Stimulated activated CD4-positive, alpha-beta T cell treated with anti-CD3 and anti-CD28 coated beads, TNF-alpha, amount 100 ng/mL, for 24 hours (primary cell): ENCODE measurements around the gene RBM17.
"Not testable (repeated sequence)": the region's sequence is repeated elsewhere in the genome, so short reads cannot be mapped to it uniquely, and the experiment has no call there.

Experiments
- DNase-seq, 3 experiments: peaks; one replicate each; pipeline ENCODE4 v3.0.0-alpha.2; 2020; ENCODE audit warnings: low read depth in 3 of 3

Gene RBM17

DNA sequence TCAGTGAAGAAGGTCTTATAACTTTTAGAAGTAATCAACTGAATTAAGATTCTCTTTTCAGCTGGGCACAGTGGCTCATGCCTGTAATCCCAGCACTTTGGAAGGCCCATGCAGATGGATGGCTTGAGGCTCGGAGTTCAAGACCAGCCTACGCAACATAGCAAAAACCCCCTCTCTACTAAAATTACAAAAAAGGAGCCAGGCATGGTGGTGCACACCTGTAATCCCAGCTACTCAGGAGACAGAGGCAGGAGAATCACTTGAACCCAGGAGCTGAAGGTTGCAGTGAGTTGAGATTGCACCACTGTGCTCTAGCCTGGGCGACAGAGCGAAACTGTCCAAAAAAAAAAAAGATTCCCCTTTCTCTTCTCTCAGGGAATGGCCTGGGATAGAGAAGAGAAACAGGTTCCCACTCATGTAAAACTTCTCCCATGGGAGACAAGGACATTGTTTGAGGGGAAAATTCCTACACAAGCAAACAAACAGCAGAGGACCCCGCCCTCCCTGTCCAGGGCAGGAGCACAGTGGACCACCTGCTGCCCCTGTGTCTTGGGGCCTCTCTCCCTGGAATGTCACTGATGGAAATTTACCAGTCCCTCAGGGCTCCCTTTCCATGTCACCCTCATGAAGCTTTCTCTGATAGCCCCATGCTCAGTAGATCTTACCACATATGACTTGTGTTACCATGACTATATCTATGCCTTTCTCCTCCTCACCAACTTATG, 32.3 kb upstream of the RBM17 start:
- no peak for DNase-seq

DNA sequence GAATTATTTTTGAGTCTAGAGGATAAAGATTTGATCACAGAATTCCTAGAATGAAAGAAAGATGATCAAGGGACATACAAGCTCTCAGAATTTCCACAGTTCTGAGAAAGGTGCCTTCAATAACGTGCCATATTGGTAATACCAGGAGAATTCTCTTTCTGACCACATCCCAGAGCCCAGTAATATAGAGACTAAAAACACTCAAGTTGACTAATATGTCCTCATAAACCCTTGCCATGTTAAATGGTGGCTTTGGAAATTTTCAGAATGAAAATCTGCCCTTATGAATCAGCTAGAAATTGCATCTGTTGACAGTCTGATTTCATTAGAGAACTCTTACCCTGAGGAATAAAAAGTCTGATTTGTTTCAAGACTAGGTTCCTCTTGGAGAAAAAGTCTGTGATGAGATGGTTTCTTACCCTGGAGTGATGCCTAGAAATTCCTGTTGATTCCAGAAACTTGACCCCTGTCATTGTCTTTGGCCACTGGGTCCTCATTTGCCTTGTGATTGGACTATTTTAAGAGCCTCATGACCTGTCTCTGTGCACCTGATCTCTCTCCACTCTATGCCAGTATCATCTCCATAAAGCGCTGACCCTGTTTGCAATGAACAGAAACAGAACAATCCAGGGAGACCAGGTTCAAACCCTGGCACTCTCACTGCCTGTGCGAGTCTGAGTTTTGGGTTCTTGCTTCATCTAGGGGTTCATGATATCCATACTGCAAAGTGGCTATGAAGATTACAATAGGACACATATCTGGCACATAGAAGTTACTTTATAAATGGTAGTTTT, 30.0 kb upstream of the RBM17 start:
- DNase-seq: no peak

DNA sequence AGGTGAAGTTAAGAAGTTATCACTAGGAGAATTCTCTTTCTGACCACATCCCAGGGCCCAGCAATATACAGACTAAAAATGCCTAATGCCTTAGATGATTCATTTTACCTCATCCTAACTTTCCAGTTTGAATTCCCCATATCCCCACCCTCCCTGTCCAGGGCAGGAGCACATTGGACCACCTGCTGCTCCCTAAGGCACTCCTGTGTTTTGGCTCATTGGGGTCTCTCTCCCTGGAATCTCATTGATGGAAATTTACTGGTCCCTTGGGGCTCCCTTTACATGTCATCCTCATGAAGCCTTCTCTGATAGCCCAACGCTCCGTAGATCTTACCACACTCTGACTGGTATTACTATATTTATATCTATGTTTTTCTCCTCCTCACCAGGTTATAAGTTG, 29.3 kb upstream of the RBM17 start:
- no peak for DNase-seq

- DNase-seq: no peak
These were observed 27.8 kb upstream of the RBM17 start for GRCh38 chr10:6061056-6061455.

DNA sequence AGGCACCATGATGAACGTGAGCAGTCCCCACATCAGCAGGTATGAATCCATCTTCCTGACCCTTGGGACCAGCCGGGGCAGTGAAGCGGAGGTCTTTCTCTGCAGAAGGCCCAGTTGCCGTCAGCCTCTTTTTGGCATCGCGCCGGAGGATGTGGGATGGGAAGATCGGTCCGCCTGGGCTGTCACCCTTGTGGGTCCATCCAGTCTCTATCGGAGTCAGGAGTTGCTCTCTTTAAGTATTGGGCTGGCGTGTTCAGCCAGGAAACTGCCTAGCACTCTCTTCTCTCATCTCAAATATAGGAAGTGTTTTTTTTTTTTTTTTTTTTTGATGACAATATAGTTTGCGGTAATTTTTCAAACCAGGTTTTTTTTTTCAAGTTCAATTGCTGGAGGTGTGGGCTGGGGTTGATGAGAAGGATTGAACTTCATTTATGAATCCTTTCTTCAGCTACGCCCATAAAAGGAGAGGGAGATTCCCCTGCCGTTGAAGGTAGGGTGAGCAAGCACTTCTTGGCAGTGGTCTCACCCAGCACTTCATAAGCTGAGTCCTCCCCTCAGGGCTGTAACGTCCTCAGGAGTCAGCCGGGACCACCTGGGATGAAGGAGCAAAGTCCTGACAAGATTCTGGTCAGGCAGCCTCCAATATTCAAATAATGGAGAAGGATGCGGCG, 26.6 kb upstream of the RBM17 start, which contains the start of gene IL2RA:
TSS of gene IL2RA (minus strand) at position 267 of the 671 bp plus-strand sequence. CDS start at position 51, 216 bp downstream.
- peak in 1 of 3 experiments; percentile 77 for DNase-seq

DNA sequence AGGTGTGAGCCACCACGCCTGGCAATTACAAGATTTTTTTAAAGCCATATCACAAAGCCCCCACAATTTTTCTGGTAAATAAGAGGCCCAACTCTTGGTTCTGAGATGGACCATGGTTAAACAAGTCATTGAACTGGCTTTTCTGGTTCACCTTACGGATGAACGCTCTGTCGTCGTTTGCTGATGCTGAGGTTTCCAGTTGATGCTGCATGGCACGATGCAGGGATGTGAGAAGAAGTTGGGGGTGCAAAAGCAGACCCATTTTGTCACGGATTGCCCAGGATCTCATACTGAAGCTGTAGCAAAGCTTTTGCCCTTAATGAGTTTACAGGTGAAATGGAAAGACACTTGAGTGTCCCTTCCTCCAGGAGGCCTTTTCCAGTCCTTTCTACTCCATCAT, 24.7 kb upstream of the RBM17 start:
- no peak for DNase-seq

GRCh38 chr10:6064726-6065125, 24.1 kb upstream of the RBM17 start:
- not testable (repeated sequence) for DNase-seq

DNA sequence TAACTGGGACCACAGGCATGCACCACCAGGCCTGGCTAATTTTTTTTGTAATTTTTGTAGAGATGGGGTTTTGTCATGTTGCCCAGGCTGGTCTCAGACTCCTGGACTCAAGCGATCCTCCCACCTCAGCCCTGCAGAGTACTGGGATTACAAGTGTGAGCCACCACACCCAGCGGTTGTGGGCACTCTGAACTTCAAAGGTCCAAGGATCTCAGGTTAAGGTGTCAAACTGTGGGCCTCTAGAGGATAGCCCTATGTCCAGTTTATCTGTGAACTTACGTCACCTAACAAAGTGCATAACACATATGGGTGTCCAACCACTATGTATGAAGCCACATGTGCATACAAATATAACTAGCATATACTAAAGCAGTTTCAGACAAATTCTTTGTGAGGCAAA, 23.4 kb upstream of the RBM17 start:
- DNase-seq: no peak

- no peak for DNase-seq
These were observed 23.0 kb upstream of the RBM17 start for GRCh38 chr10:6065835-6066234.

GRCh38 chr10:6067457-6067856, 21.4 kb upstream of the RBM17 start:
- no peak for DNase-seq

DNA sequence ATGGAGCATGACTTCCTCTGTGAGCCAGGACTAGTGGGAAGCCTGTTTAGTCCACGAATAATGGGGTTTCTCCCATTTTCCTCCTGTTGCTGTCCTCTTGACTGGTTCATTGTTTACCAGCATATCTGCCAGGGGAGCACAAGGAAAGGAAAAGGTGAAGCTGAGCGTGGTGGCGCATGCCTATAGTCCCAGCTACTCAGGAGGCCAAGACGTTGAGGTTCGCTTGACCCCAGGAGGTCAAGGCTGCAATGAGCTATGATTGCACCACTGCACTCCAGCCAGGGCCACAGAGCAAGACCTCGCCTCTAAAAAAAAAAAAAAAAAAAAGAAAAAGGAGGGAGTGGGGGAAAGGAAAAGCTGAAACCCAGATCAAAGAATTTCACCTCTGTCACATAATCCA, 20.8 kb upstream of the RBM17 start:
- no peak for DNase-seq

GRCh38 chr10:6068422-6068821, 20.4 kb upstream of the RBM17 start:
- no peak for DNase-seq

DNA sequence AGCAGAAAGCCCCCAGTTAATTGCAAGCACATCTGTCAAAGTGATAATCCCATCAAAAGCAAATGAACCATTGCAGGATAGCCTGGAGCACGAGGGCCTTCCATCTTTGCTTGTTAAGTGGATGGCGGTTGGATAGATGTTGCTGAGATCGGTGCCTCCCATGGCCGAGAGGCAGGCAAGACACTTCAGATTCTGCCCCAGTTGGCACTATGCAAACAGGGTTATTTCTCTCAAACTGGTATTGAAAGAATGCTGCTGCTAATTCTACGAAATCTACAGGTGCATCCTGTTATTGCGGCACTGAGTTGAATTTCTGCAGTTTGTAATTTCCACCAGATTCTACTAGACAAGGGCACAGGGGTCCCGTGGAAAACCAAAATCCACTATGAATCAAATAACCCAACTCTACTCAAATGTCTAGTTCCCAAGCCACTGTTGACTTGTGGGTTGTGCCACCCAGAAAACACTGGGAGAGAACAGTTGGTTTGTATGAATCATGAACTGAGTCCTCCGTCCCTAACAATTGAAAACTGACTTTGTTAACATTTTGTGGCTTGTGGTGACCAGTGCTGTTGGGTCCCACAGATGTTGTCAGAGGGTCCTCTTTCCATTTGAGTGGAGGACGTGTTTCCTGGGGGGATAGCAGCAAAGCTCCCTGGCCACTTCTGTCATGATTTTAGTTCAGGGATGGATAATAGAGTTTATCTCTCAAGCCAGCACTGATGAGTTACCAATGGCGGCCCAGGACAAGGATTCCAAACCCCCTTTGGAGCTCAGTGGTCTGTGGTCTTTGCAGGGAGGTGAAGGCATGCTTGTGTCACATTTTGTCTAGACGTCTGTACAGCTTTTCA, 19.5 kb upstream of the RBM17 start:
- DNase-seq: no peak

DNA sequence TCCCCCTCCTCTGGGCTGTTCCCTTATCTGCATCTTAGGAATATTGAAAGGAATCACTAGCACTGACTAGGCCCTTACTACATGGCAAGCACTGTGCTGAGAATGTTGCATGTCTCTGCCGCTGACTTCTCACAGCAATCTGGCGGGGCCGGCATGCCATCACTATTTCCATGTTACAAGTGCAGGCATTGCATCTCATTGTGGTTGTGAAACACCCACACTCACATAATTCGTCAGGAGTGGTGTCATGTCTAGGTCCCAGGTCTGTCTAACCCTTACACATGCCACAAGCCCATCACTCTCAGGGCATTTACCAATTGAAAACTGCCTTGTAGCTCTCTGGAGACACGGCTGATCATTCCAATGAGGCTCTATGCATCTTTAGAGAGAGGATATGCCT, 18.2 kb upstream of the RBM17 start:
- peak; percentile 67 to 86 (median 71) for DNase-seq

- no peak for DNase-seq
These were observed 17.4 kb upstream of the RBM17 start for GRCh38 chr10:6071181-6072175.

DNA sequence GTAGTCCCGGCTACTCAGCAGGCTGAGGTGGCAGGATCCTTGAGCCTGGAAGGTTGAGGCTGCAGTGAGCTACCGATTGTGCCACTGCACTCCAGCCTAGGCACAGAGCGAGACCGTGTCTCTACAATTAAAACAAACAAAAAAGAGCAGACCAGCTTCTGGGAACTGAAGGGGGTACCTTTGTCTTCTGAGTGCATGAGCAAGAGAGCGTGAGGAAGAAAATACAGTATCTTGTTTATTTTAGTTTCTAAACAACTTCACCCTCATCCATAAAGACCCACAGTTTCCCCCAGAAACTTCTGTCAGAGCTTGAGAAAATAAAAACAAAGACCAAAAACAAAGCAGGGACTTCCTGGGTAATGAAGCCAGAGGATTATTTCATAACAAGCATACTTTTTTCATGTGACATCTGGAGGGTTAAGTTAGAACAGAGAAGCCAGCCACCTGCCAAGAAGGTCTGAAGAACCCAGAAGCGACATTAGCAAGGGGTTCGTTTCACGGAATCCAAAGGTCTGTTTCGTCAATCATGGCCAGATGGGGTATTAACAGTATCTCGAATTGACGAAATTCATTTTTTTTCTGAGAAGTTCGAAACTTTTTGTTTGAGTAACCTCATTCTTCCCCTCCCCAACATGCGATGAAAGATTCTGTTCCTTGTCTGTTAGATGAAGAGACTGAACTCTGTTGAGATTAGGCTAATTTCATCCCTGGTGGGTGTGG, 16.5 kb upstream of the RBM17 start:
- DNase-seq: no peak

- no peak for DNase-seq
These were observed 14.1 kb upstream of the RBM17 start for GRCh38 chr10:6074489-6075301.

DNA sequence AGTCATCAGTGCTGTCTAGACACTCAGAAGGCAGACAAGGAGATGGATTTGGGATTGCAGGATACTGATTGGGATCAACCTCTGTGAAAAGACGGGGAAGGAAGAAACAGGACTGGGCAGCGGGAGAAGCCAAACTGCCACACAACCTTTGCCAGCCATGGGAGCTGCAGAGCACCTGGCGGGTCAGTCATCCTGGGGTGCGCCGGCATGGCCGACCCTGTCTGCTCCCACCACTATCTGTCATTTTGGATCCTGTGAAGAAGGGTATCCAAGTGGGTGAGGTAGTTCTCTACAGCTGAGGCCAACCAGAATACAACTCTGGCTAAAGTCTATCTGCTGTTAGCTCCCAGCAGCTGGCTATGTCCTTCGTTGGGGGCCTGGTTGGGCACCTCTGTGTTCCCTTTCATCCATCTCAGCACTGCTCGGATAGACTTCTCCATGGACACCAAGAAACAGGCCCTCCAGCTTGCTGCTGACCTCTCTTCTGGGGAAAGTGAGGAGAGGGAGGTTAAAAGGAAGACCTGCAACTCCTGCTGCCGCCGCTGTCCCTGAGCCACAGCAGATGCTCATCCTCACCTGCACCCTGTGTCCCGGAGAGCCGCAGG, 11.7 kb upstream of the RBM17 start:
- no peak for DNase-seq
